AG04450 (cell line): ENCODE measurements around the gene ELOVL5. TPM values are rescaled to one million over a fixed set of nuclear protein-coding genes. Genes with fewer than 3 reads are reported as not detected.
A peak's percentile ranks its signal among the peaks of the same experiment; 100 is the strongest.

Source experiments
- CTCF ChIA-PET: fragments of 300-600, 350-600 bp; formaldehyde crosslinking; extraction: SDS; loops from one replicate; lab custom pipeline; 2022; ENCODE audit warnings: antibody characterized with exemption, inconsistent platforms; lab: Charles Lee
- POLR2A ChIA-PET: fragments of 350-600 bp; formaldehyde crosslinking; extraction: SDS; loops from one replicate; lab custom pipeline; 2021; ENCODE audit warnings: antibody characterized with exemption, inconsistent platforms; lab: Yijun Ruan, JAX
- DNase-seq: peaks from one replicate; pipeline ENCODE4 v3.0.0-alpha.2; 2011; ENCODE audit warnings: low read depth, low spot score
- H3K27ac ChIP-seq: one replicate; pipeline ENCODE4 v1.5.1; 2012; ENCODE audit warnings: low read depth, low read length, control low read depth
- H3K27me3 ChIP-seq: one replicate; pipeline ENCODE4 v1.6.0; 2012; ENCODE audit warnings: low read length; ENCODE audit not compliant: control insufficient read depth, insufficient read depth
- H3K4me3 ChIP-seq: 2 replicates; pipeline ENCODE4 v1.5.1; 2011; ENCODE audit warnings: mild to moderate bottlenecking, low read depth, low read length, control low read depth
- H3K9me3 ChIP-seq: 2 replicates; pipeline ENCODE4 v1.5.1; 2012; ENCODE audit warnings: low read length; ENCODE audit not compliant: control insufficient read depth, insufficient read depth
- polyA plus RNA-seq: library from polyadenylated mRNA; depleted of rRNA; stranded (reverse); fragments of >200 nt; gene quantifications from 2 replicates; pipeline ENCODE4 v1.2.3, GENCODE V29; 2011
- TF ChIP-seq, protein P1 (sequence below): IDR thresholded peaks from 2 replicates; pipeline ENCODE4 v1.5.1; 2011; ENCODE audit warnings: low read depth, low read length, control low read depth, inconsistent platforms

The ELOVL5 gene
- polyA plus RNA-seq, 1 experiment: 81.6 TPM

DNA sequence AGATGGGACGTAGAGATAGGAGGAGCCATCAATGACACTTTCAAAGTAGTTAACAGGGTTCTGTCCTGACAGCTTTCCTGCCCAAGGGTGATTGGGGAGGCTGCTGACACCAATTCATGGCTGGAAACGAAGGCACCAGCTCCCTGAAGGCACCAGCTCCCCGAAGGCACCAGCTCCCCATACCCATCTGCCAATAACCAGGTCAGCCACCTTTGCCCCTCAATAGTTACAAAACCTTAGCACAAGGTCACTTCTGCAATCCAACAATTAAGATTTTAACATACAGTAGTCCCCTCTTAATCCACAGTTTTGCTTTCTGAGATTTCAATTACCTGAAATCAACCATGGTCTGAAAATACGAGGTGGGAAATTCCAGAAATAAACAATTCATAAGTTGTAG, 51.7 kb downstream of the ELOVL5 start:
- H3K27ac ChIP-seq: no peak overlapping the region
- CTCF ChIA-PET: no interaction called here
- H3K4me3 ChIP-seq: no peak overlapping the region
- no peaks in the 10 kb centered on the region for H3K27me3 ChIP-seq
- TF ChIP-seq, protein P1, sequence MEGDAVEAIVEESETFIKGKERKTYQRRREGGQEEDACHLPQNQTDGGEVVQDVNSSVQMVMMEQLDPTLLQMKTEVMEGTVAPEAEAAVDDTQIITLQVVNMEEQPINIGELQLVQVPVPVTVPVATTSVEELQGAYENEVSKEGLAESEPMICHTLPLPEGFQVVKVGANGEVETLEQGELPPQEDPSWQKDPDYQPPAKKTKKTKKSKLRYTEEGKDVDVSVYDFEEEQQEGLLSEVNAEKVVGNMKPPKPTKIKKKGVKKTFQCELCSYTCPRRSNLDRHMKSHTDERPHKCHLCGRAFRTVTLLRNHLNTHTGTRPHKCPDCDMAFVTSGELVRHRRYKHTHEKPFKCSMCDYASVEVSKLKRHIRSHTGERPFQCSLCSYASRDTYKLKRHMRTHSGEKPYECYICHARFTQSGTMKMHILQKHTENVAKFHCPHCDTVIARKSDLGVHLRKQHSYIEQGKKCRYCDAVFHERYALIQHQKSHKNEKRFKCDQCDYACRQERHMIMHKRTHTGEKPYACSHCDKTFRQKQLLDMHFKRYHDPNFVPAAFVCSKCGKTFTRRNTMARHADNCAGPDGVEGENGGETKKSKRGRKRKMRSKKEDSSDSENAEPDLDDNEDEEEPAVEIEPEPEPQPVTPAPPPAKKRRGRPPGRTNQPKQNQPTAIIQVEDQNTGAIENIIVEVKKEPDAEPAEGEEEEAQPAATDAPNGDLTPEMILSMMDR: no peak
- DNase-seq: no peak
- H3K9me3 ChIP-seq: no peaks in the 10 kb centered on the region
- POLR2A ChIA-PET: no interaction called here

DNA sequence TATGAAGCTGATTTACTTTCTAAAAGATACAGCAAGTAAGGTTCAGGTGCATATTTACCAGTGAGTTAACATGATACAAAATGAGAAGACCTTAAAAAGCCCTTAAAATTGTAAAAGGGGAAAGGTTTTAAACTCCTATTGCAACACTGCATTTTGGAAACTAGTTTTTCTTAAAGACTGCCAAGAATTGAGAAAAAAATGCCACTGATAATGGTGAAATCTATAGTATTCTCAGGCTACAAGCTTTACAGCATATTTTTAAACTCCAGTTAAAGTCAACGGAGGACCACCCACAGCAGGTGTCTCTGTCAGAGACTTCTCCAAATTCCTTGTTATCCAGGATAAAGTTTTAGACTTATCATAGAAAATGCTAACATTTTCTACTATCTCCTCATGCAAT, 53.6 kb downstream of the ELOVL5 start:
- POLR2A ChIA-PET: no interaction called here
- Histone ChIP-seq H3K27ac (no peak overlapping the region), H3K4me3 (no peak overlapping the region), H3K27me3 (no peaks in the 10 kb centered on the region), H3K9me3 (no peaks in the 10 kb centered on the region)
- CTCF ChIA-PET: no interaction called here
- TF ChIP-seq, protein P1: no peak
- DNase-seq: no peak

DNA sequence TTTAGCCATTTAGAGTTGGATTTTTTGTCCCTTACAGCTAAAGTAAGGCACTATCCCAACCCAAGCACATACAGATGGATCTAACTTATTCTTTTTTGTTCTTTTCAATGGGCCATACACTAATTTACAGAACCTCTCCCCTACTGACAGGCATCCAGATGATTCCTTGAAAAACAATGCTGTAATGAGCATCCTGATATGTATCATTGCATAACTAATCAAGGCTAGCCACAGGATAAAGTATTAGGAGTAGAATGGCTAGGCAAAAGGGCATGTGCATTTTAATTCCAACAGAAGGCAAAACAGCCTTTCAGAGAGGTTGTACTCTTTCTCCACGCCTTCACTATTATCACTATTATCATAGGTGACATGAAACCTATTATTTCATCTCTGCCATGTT, 54.1 kb downstream of the ELOVL5 start:
- no peak overlapping the region for H3K27ac ChIP-seq
- POLR2A ChIA-PET: no interaction called here
- H3K9me3 ChIP-seq: no peaks in the 10 kb centered on the region
- DNase-seq: no peak
- CTCF ChIA-PET: interaction anchor here (0.6 to 1.2 kb wide), 10 partner anchors 8 to 138 kb away, joined by 3 to 7 read pairs (median 4); no protein-coding TSS in a partner anchor
- H3K4me3 ChIP-seq: no peak overlapping the region
- TF ChIP-seq, protein P1: no peak
- H3K27me3 ChIP-seq: no peaks in the 10 kb centered on the region

DNA sequence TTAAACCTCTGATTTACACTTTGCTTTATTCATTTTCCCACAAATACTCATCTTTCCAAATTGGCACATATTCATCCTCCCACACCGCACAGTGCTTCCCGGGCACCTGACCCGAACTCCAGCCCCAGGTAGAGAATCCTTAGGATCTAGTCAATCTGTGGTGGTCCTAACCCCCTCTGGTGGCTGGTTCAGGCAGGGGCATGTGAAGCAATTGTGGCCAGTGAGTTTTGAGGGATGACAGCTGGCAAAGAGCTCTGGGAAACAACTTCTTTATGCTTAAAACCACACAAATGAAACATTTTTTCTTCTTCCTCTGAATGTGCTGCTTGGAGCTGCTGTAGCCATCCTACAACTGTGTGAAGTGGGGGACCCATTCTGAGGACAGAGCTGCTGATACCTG, 54.7 kb downstream of the ELOVL5 start:
- Histone ChIP-seq H3K4me3 (no peak overlapping the region), H3K27me3 (no peaks in the 10 kb centered on the region), H3K27ac (no peak overlapping the region), H3K9me3 (no peaks in the 10 kb centered on the region)
- no peak for DNase-seq
- CTCF ChIA-PET: interaction anchor here (0.6 to 1.2 kb wide), 10 partner anchors 9 to 139 kb away, joined by 3 to 7 read pairs (median 4); no protein-coding TSS in a partner anchor
- TF ChIP-seq, protein P1: peak; percentile 71
- POLR2A ChIA-PET: interaction anchor here (0.6 kb wide), 1 partner anchor 87 kb away, joined by 7 read pairs; no protein-coding TSS in a partner anchor

DNA sequence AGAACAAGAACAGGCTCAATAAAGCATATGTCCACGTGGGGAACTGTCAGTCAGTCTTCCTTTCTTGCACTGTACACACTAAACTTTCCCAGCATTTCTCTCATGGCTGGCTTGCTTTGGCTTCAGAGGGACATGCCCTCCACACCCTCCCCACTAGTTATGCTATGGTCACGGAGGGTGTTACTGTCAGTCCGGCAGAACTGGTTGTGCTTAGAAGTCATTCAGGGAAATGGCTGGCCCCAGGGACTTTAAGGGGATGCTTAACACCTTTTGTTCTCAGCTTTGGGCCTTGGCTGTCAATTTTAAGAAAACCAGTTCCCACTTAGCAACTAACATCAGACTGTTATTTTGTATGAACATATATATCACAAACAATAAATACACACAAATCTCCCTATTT, 55.1 kb downstream of the ELOVL5 start:
- TF ChIP-seq, protein P1: no peak
- Histone ChIP-seq H3K27me3 (no peaks in the 10 kb centered on the region), H3K4me3 (no peak overlapping the region), H3K27ac (no peak overlapping the region), H3K9me3 (no peaks in the 10 kb centered on the region)
- CTCF ChIA-PET: interaction anchor here (0.9 to 1.2 kb wide), 5 partner anchors 9 to 58 kb away, joined by 3 to 5 read pairs (median 4); no protein-coding TSS in a partner anchor
- POLR2A ChIA-PET: interaction anchor here (0.6 kb wide), 1 partner anchor 87 kb away, joined by 7 read pairs; no protein-coding TSS in a partner anchor
- no peak for DNase-seq
